CD4-positive, alpha-beta T cell treated with Interleukin-6 at 100 ng/mL for 8 hours (primary cell): Measurements from ENCODE around the gene NCOA6.
"Not testable (repeated sequence)": the region's sequence is repeated elsewhere in the genome, so short reads cannot be mapped to it uniquely, and the experiment has no call there.

Experiments
- DNase-seq: peaks from one replicate; pipeline ENCODE4 v3.0.0-alpha.2; 2020; ENCODE audit warnings: mixed read lengths, low spot score

Gene NCOA6

GRCh38 chr20:34829191-34829590, 3.7 kb upstream of the NCOA6 start:
- DNase-seq, result no peak

- peak; percentile 53 for DNase-seq
Observed at GRCh38 chr20:34824806-34825529, 483 bp downstream of the NCOA6 start.

- peak; percentile 71 for DNase-seq
Observed at GRCh38 chr20:34824452-34824805, 1.0 kb downstream of the NCOA6 start.

GRCh38 chr20:34824026-34824425, 1.4 kb downstream of the NCOA6 start:
- DNase-seq, result no peak

- no peak for DNase-seq
Observed at GRCh38 chr20:34820805-34821578, 4.5 kb downstream of the NCOA6 start.

GRCh38 chr20:34817801-34818200, 7.7 kb downstream of the NCOA6 start:
- no peak for DNase-seq

GRCh38 chr20:34817072-34817471, 8.4 kb downstream of the NCOA6 start:
- no peak for DNase-seq

- no peak for DNase-seq
Observed at GRCh38 chr20:34815636-34816035, 9.8 kb downstream of the NCOA6 start.

- DNase-seq, result no peak
Observed at GRCh38 chr20:34808583-34808982, 16.9 kb downstream of the NCOA6 start.

GRCh38 chr20:34807944-34808465, 17.4 kb downstream of the NCOA6 start:
- DNase-seq, result not testable (repeated sequence)

GRCh38 chr20:34806255-34806654, 19.2 kb downstream of the NCOA6 start:
- DNase-seq, result no peak

- no peak for DNase-seq
Observed at GRCh38 chr20:34798871-34799270, 26.6 kb downstream of the NCOA6 start.

GRCh38 chr20:34798328-34798727, 27.1 kb downstream of the NCOA6 start:
- DNase-seq, result no peak

GRCh38 chr20:34797012-34797995, 28.1 kb downstream of the NCOA6 start:
- no peak for DNase-seq

GRCh38 chr20:34794006-34794585, 31.4 kb downstream of the NCOA6 start:
- DNase-seq, result no peak

GRCh38 chr20:34792687-34793363, 32.6 kb downstream of the NCOA6 start:
- no peak for DNase-seq

GRCh38 chr20:34791289-34792020, 34.0 kb downstream of the NCOA6 start:
- DNase-seq, result no peak

- no peak for DNase-seq
Observed at GRCh38 chr20:34781220-34781619, 44.2 kb downstream of the NCOA6 start.

GRCh38 chr20:34780291-34780690, 45.2 kb downstream of the NCOA6 start:
- DNase-seq, result not testable (repeated sequence)

- DNase-seq, result no peak
Observed at GRCh38 chr20:34776177-34776576, 49.3 kb downstream of the NCOA6 start.
